MM.1S (cell line): ENCODE results near the gene RSPO3.
"Not testable (repeated sequence)": the region's sequence is repeated elsewhere in the genome, so short reads cannot be mapped to it uniquely, and the experiment has no call there.

Source experiments
- CTCF ChIP-seq: fragments of 300-600 bp; sonication (generic); IDR thresholded peaks from 2 replicates; pipeline ENCODE4 v1.5.1; 2016; ENCODE audit warnings: antibody characterized with exemption, low read length, mixed read lengths
- EZH2 ChIP-seq: fragments of 300-600 bp; sonication (generic); optimal IDR thresholded peaks from 2 replicates; pipeline ENCODE3; 2017; ENCODE audit warnings: low read depth, mild to moderate bottlenecking, antibody characterized with exemption, low read length, mixed read lengths

- TF ChIP-seq CTCF, EZH2: not testable (repeated sequence)
Measured at GRCh38 chr6:127233819-127234218, 115.3 kb downstream of the RSPO3 start.
